Activated CD8-positive, alpha-beta T cell treated with anti-CD3 and anti-CD28 coated beads for 36 hours (primary cell): ENCODE measurements around the gene NFX1. TPM values are rescaled to one million over a fixed set of nuclear protein-coding genes. Genes with fewer than 3 reads are reported as not detected.

Experiments used
- ATAC-seq: fragments of 200-7000 bp; cut with Tn5 transposase; one replicate; pipeline ENCODE4 v1.10.0; 2021; ENCODE audit warnings: mild to moderate bottlenecking, moderate library complexity
- CTCF ChIA-PET: fragments of 350-600 bp; sonication (Branson Sonifier 250); formaldehyde crosslinking; loops from one replicate; lab custom pipeline; 2021; ENCODE audit warnings: antibody characterized with exemption; lab: Charles Lee
- POLR2A ChIA-PET: fragments of 350-600 bp; sonication (Branson Sonifier 250); formaldehyde crosslinking; loops from one replicate; lab custom pipeline; 2021; ENCODE audit warnings: antibody characterized with exemption; lab: Charles Lee
- DNase-seq: peaks from one replicate; pipeline ENCODE4 v3.0.0-alpha.2; 2020
- H3K27ac Mint-ChIP-seq: one replicate; pipeline ENCODE4 v1.8.0; 2021; ENCODE audit warnings: mild to moderate bottlenecking, mixed read lengths
- H3K27me3 Mint-ChIP-seq: one replicate; pipeline ENCODE4 v1.8.0; 2021; ENCODE audit warnings: mixed read lengths
- H3K36me3 Mint-ChIP-seq: one replicate; pipeline ENCODE4 v1.8.0; 2021; ENCODE audit warnings: low read depth, mixed read lengths
- H3K4me1 Mint-ChIP-seq: one replicate; pipeline ENCODE4 v1.8.0; 2021; ENCODE audit warnings: low read depth, mixed read lengths
- H3K4me3 Mint-ChIP-seq: one replicate; pipeline ENCODE4 v1.8.0; 2021; ENCODE audit warnings: mild to moderate bottlenecking, moderate library complexity, mixed read lengths
- H3K9me3 Mint-ChIP-seq: one replicate; pipeline ENCODE4 v1.8.0; 2021; ENCODE audit warnings: mixed read lengths
- CTCF ChIP-seq: fragments of 200-600 bp; IDR thresholded peaks from one replicate; pipeline ENCODE4 v1.8.0; 2022; ENCODE audit warnings: antibody characterized with exemption, mild to moderate bottlenecking
- intact Hi-C: fragments of 100-400 bp; cut with micrococcal nuclease; formaldehyde crosslinking; loops from one replicate; pipeline ENCODE4 v1.10.0; 2022
- total RNA-seq, 2 experiments: library from RNA; stranded (reverse); gene quantifications; one replicate each; pipeline ENCODE4 v1.2.3, GENCODE V29; 2021

Gene NFX1
- total RNA-seq, 2 experiments from 2014 or later = 37.4 to 38.9 TPM

DNA sequence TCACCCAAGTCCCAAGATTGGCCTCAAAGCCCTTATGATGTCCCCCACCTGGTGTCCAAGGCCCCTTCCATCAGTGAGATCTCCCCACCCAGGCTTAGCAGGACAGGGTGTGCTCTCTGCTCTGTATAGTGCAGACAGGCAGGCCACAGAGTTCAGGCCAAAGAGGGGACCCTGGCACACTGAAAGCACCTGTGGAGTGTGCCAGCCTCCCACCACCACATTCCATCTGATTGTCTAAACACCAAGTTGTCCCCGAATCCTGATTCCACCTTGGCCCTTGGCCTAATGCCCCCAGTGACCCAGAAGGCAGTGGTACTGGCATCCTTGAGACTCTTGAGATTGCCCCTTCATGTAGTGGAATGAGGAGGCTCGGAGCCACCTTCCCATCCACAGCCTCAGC lies 45.0 kb upstream of the NFX1 start:
- ATAC-seq (no peak), DNase-seq (no peak)
- TF ChIP-seq CTCF = no peak
- Mint-ChIP-seq H3K27ac (no peak overlapping the region), H3K4me3 (no peak overlapping the region), H3K4me1 (no peaks in the 10 kb centered on the region), H3K36me3 (peaks cover 9% of the 10 kb centered on the region), H3K9me3 (no peaks in the 10 kb centered on the region), H3K27me3 (no peaks in the 10 kb centered on the region)
- intact Hi-C loops = no loop called here
- CTCF ChIA-PET = no interaction called here
- POLR2A ChIA-PET = interaction anchor here (1.0 kb wide), 1 partner anchor 19 kb away, joined by 3 read pairs; the partner anchor contains the start of genes BAG1 and CHMP5

- ATAC-seq (no peak), DNase-seq (no peak)
- Mint-ChIP-seq H3K27me3 (no peaks in the 10 kb centered on the region), H3K36me3 (peaks cover 12% of the 10 kb centered on the region), H3K4me3 (no peak overlapping the region), H3K27ac (no peak overlapping the region), H3K4me1 (no peaks in the 10 kb centered on the region), H3K9me3 (no peaks in the 10 kb centered on the region)
- POLR2A ChIA-PET = interaction anchor here (1.6 kb wide), 2 partner anchors 11 to 13 kb away, joined by 3 to 5 read pairs; no protein-coding TSS in a partner anchor
- intact Hi-C loops = no loop called here
- TF ChIP-seq CTCF = no peak
- CTCF ChIA-PET = no interaction called here
Measured at GRCh38 chr9:33246269-33246860, 44.0 kb upstream of the NFX1 start.

- Mint-ChIP-seq H3K9me3 (no peaks in the 10 kb centered on the region), H3K27ac (no peak overlapping the region), H3K36me3 (peaks cover 22% of the 10 kb centered on the region), H3K4me3 (no peak overlapping the region), H3K27me3 (no peaks in the 10 kb centered on the region), H3K4me1 (no peaks in the 10 kb centered on the region)
- ChIA-PET CTCF (interaction anchor here (1.3 kb wide), 1 partner anchor 167 kb away, joined by 4 read pairs; no protein-coding TSS in a partner anchor), POLR2A (interaction anchor here (0.8 kb wide), 1 partner anchor 8 kb away, joined by 3 read pairs; the partner anchor contains the start of gene SPINK4)
- TF ChIP-seq CTCF = no peak
- ATAC-seq (no peak), DNase-seq (no peak)
- intact Hi-C loops = no loop called here
Measured at GRCh38 chr9:33248606-33249005, 41.7 kb upstream of the NFX1 start.

DNA sequence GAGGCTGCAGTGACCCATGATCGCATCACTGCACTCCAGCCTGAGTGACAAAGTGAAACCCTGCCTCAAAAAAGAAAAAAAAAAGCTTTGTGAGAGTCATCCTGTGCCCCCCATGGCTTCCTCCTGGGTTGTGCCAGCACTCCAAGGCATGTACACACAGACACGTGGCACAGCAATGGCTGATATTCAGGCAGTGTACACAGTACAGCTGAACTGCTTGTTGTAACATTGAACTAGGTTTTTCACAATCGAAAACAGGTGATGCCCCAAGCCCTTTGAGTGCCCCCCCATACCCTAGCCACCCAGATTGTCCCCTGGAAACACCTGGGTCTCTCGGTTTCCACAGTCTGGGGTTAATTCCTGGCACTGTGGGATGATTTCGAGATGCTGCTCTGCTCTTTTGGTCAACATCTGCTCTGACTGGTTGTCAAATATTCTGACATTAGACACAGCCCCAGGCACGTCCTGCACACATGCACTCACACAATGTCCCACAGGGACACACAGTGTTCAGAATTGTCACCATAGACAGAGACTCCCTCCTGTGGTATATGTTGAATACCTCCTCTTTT lies 41.1 kb upstream of the NFX1 start:
- CTCF ChIA-PET = no interaction called here
- no peaks in the 10 kb centered on the region for H3K27me3 Mint-ChIP-seq
- H3K4me1 Mint-ChIP-seq = no peaks in the 10 kb centered on the region
- DNase-seq = no peak
- H3K4me3 Mint-ChIP-seq = no peak overlapping the region
- intact Hi-C loops = no loop called here
- TF ChIP-seq CTCF = no peak
- H3K36me3 Mint-ChIP-seq = peaks cover 24% of the 10 kb centered on the region
- no peak overlapping the region for H3K27ac Mint-ChIP-seq
- no peaks in the 10 kb centered on the region for H3K9me3 Mint-ChIP-seq
- no peak for ATAC-seq
- POLR2A ChIA-PET = interaction anchor here (0.8 kb wide), 1 partner anchor 9 kb away, joined by 3 read pairs; the partner anchor contains the start of gene SPINK4

DNA sequence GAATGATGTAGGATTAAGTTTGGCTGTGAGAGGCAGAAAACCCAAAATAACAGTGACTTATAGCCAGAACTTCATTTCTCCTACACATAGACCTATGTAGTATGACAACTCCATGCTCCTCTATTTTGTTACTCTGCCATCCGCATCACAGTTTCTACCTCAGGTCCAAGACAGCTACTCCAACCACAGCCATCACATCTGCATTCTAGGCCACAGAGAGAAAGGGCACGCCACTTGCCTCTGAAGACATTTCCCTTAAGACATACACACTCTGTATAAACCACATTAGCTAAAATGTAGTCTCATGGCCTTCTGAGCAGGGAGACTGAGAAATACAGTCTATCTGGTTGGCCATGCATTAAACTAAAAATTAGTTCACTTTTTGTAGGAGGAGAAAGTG lies 40.3 kb upstream of the NFX1 start:
- no peak overlapping the region for H3K4me3 Mint-ChIP-seq
- no peaks in the 10 kb centered on the region for H3K9me3 Mint-ChIP-seq
- no peaks in the 10 kb centered on the region for H3K27me3 Mint-ChIP-seq
- no peak for ATAC-seq
- TF ChIP-seq CTCF = no peak
- no peak for DNase-seq
- CTCF ChIA-PET = no interaction called here
- H3K27ac Mint-ChIP-seq = no peak overlapping the region
- POLR2A ChIA-PET = interaction anchor here (1.6 kb wide), 1 partner anchor 13 kb away, joined by 5 read pairs; no protein-coding TSS in a partner anchor
- peaks cover 32% of the 10 kb centered on the region for H3K36me3 Mint-ChIP-seq
- H3K4me1 Mint-ChIP-seq = no peaks in the 10 kb centered on the region
- intact Hi-C loops = no loop called here
